NT2/D1 (cell line): ENCODE measurements around the gene AP1S2.

Experiments
- DNase-seq: peaks from one replicate; pipeline ENCODE4 v3.0.0-alpha.2; 2011; ENCODE audit warnings: low read depth, low spot score
- H3K27me3 ChIP-seq: 2 replicates; pipeline ENCODE4 v1.6.0; 2011; ENCODE audit warnings: mild to moderate bottlenecking; ENCODE audit not compliant: insufficient read length, insufficient read depth
- H3K36me3 ChIP-seq: 2 replicates; pipeline ENCODE4 v1.6.1; 2011; ENCODE audit warnings: mild to moderate bottlenecking, low read length, mixed read lengths; ENCODE audit not compliant: insufficient read depth, insufficient read length
- H3K4me1 ChIP-seq: 2 replicates; pipeline ENCODE4 v1.5.1; 2011; ENCODE audit not compliant: insufficient read depth, insufficient read length
- H3K4me3 ChIP-seq: 2 replicates; pipeline ENCODE4 v1.5.1; 2011; ENCODE audit warnings: low read depth; ENCODE audit not compliant: insufficient read length
- H3K9ac ChIP-seq: 2 replicates; pipeline ENCODE4 v1.6.0; 2011; ENCODE audit warnings: low read depth; ENCODE audit not compliant: insufficient read length
- H3K9me3 ChIP-seq: 2 replicates; pipeline ENCODE4 v1.5.1; 2011; ENCODE audit warnings: mild to moderate bottlenecking, low read length; ENCODE audit not compliant: insufficient read depth
- SUZ12 ChIP-seq: IDR thresholded peaks from 2 replicates; pipeline ENCODE4 v1.6.1; 2011; ENCODE audit not compliant: insufficient read length, insufficient read depth; ENCODE audit errors: extremely low read depth
- YY1 ChIP-seq: IDR thresholded peaks from 2 replicates; pipeline ENCODE4 v1.6.1; 2011; ENCODE audit not compliant: insufficient read length, insufficient read depth
- ZNF274 ChIP-seq: IDR thresholded peaks from 2 replicates; pipeline ENCODE4 v1.6.1; 2011; ENCODE audit warnings: mild to moderate bottlenecking, low read depth, low read length

Gene AP1S2

GRCh38 chrX:15785176-15785750 lies 69.3 kb downstream of the AP1S2 start:
- no peak for DNase-seq
- Histone ChIP-seq H3K4me1 (no peaks in the 10 kb centered on the region), H3K9ac (no peak overlapping the region), H3K4me3 (no peak overlapping the region), H3K27me3 (no peaks in the 10 kb centered on the region), H3K36me3 (peaks cover 3% of the 10 kb centered on the region), H3K9me3 (no peaks in the 10 kb centered on the region)
- no peak for TF ChIP-seq ZNF274
- no peak for TF ChIP-seq SUZ12
- TF ChIP-seq YY1: no peak

GRCh38 chrX:15781961-15782699 lies 72.5 kb downstream of the AP1S2 start:
- H3K9me3 ChIP-seq: no peaks in the 10 kb centered on the region; the same call in 1 of the 2 replicates
- no peak for TF ChIP-seq ZNF274
- TF ChIP-seq YY1: no peak
- TF ChIP-seq SUZ12: no peak
- H3K4me1 ChIP-seq: no peaks in the 10 kb centered on the region
- H3K36me3 ChIP-seq: peaks cover 3% of the 10 kb centered on the region
- DNase-seq: no peak
- H3K4me3 ChIP-seq: no peak overlapping the region
- H3K9ac ChIP-seq: no peak overlapping the region
- H3K27me3 ChIP-seq: no peaks in the 10 kb centered on the region
